ENCODE measurements around the gene PTGIS.

The PTGIS gene

DNA sequence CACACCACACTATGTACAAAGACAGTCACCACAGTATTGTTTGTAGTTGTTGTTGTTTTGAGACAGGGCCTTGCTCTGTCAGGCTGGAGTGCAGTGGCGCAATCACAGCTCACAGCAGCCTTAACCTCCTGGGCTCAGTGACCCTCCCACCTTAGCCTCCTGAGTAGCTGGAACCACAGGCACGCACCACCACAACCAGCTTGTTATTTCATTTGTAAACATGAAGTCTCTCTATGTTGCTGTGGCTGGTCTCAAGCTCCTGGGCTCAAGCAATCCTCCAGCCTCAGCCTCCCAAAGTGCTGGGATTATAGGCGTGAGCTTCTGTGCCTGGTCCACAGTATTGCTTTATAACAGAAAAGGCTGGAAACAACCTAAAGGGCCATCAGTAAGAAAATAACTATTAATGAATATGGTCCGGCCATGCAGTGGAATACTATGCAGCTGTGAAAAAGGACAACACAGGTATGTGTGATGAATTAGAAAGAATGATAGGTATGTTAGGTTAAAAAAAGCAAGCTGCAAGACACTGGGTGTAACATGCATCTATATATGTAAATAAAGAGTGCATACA lies 30.0 kb upstream of the PTGIS start:
- no peaks in the 10 kb centered on the region for H3K27me3 ChIP-seq
- no peak overlapping the region; a peak in 2 of 22 replicates for H3K9ac ChIP-seq
- H3K4me1 ChIP-seq = peaks cover 32 to 72% (median 63%) of the 10 kb centered on the region in 10 experiments
- no peak overlapping the region for H3K4me3 ChIP-seq
- H3K27ac ChIP-seq = peak overlapping the region in 7 of 11 experiments; percentile 4 to 97 (median 89); a peak in 9 of 22 replicates
- H3K36me3 ChIP-seq = no peaks in the 10 kb centered on the region
- peak overlapping the region in 7 of 11 experiments; percentile 10 to 88 (median 80); a peak in 9 of 22 replicates for H3K4me2 ChIP-seq
- TF ChIP-seq Cebpa-rat (IDR thresholded peaks at IDR 0.05) = peak in 1 of 11 experiments; percentile 10; a peak in 1 of 22 replicates
- H4K20me1 ChIP-seq = no peaks in the 10 kb centered on the region
- H3K9me3 ChIP-seq (replicated peaks in 1 of 11) = peaks cover 0 to 6% (median 4%) of the 10 kb centered on the region in 11 experiments; a peak in 9 of 22 replicates

GRCh38 chr20:49595811-49596561 lies 28.0 kb upstream of the PTGIS start:
- H3K36me3 ChIP-seq = no peaks in the 10 kb centered on the region
- TF ChIP-seq Cebpa-rat (IDR thresholded peaks at IDR 0.05) = no peak

DNA sequence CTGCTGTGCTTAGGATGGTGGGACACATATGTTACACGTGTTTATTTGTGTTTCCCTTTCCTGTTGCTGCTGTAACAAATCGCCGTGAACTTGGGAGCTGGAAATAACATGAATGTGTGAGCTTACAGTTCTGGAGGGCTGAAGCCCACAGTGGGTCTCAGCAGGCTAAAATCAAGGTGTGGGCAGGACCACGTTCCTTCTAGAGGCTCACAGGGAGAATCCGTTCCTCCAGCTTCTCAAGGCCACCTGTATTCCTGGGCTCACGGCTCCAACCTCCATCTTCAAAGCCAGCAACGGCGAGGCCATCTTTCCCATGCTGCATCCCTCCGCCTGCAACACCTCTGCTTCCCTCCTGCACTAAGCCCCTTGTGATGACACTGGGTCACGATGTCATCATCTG lies 27.4 kb upstream of the PTGIS start:
- Histone ChIP-seq H3K36me3 (no peaks in the 10 kb centered on the region), H3K4me2 (peak overlapping the region; percentile 72 to 88 (median 81)), H4K20me1 (no peaks in the 10 kb centered on the region), H3K4me1 (peaks cover 33 to 84% (median 77%) of the 10 kb centered on the region in 10 experiments), H3K4me3 (peak overlapping the region in 1 of 10 experiments; percentile 18; a peak in 1 of 20 replicates), H3K9me3 (replicated peaks in 1 of 11) (peaks cover 0 to 7% (median 4%) of the 10 kb centered on the region in 11 experiments; a peak in 9 of 22 replicates), H3K27me3 (no peaks in the 10 kb centered on the region), H3K9ac (peak overlapping the region in 10 of 11 experiments; percentile 41 to 86 (median 74); a peak in 17 of 22 replicates), H3K27ac (peak overlapping the region in 9 of 11 experiments; percentile 81 to 97 (median 90); a peak in 18 of 22 replicates)
- TF ChIP-seq Cebpa-rat (IDR thresholded peaks at IDR 0.05) = no peak

More at GRCh38 chr20:49595811-49596561, 28.0 kb upstream of the PTGIS start:
- no peaks in the 10 kb centered on the region for H3K27me3 ChIP-seq
- H3K4me3 ChIP-seq = peak overlapping the region in 2 of 10 experiments; percentile 18 to 35; a peak in 2 of 20 replicates
- peak overlapping the region; percentile 72 to 88 (median 81) for H3K4me2 ChIP-seq
- H3K9ac ChIP-seq = peak overlapping the region in 10 of 11 experiments; percentile 41 to 86 (median 74); a peak in 19 of 22 replicates
- H4K20me1 ChIP-seq = no peaks in the 10 kb centered on the region
- H3K4me1 ChIP-seq = peaks cover 33 to 82% (median 70%) of the 10 kb centered on the region in 10 experiments
- H3K27ac ChIP-seq = peak overlapping the region in 9 of 11 experiments; percentile 81 to 97 (median 90); a peak in 18 of 22 replicates
- peaks cover 0 to 6% (median 4%) of the 10 kb centered on the region in 11 experiments; a peak in 9 of 22 replicates for H3K9me3 ChIP-seq (replicated peaks in 1 of 11)

DNA sequence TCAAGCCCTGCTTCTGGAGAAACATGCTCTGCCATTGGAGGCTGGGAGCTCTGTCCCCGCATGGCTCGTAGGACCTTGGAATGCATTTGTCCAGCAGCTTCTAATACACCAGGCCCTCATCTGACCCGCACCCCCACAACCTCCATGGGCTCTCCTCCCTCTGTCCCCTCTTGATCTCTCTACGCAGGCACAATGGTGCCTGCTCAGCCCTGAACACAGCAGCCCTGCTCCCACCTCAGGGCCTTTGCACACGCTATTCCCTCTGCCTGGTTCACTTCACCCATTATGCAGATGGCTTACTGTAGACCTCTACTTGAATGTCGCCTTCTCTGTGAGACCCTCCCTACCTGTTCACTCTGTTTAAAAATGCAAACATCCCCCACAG lies 27.0 kb upstream of the PTGIS start:
- Histone ChIP-seq H3K9me3 (replicated peaks in 1 of 11) (peaks cover 0 to 11% (median 4%) of the 10 kb centered on the region in 11 experiments; a peak in 11 of 22 replicates), H3K4me1 (peaks cover 33 to 84% (median 80%) of the 10 kb centered on the region in 10 experiments), H3K9ac (peak overlapping the region in 9 of 11 experiments; percentile 50 to 86 (median 74); a peak in 17 of 22 replicates), H3K27ac (peak overlapping the region in 9 of 11 experiments; percentile 81 to 97 (median 90); a peak in 18 of 22 replicates), H3K36me3 (no peaks in the 10 kb centered on the region), H3K4me3 (peak overlapping the region in 2 of 10 experiments; percentile 17 to 18; a peak in 1 of 20 replicates), H4K20me1 (no peaks in the 10 kb centered on the region), H3K27me3 (no peaks in the 10 kb centered on the region), H3K4me2 (peak overlapping the region; percentile 52 to 88 (median 81))
- no peak for TF ChIP-seq Cebpa-rat (IDR thresholded peaks at IDR 0.05)

DNA sequence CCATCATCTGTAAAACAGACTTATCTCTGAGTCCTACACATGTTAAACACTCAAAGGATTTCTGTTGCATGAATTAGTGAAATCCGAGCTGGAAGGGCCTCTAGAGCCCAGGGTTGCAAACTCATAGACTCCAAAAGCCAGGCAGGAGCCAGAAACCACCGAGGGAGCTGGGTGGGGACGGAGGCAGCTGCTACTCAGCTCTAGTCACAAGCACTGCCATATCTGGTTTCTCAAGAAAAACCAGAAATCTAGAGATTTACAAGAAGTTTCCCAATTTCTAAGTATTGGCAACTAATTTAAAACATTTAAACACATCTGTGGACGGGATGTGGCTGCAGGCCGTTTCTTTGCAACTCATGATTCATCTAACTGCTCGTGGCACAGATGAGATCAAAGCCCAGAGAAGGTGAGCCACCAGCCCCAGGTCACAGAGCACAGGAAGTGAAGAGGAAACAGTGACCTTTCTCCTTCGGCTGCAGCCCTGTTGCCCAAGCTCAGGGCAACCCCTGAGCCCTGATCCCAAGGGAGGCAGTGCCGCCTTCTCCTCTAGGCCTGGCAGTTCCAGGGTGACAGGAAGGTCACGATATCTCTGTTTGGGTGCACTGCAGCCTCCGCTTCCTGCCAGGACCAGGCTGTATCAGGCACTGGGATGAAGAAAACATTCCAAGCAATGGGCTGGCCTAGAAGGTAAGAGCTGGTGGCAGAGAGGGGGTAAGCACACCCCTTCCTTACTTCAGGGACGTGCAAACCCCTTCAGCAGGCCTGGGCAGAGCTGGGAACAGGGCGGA lies 26.4 kb upstream of the PTGIS start:
- Histone ChIP-seq H3K4me2 (peak overlapping the region; percentile 52 to 88 (median 81)), H3K9me3 (replicated peaks in 1 of 11) (peaks cover 0 to 14% (median 4%) of the 10 kb centered on the region in 11 experiments; a peak in 13 of 22 replicates), H3K9ac (peak overlapping the region in 9 of 11 experiments; percentile 67 to 86 (median 78); a peak in 18 of 22 replicates), H3K4me1 (peaks cover 33 to 89% (median 86%) of the 10 kb centered on the region in 10 experiments), H3K4me3 (peak overlapping the region in 1 of 10 experiments; percentile 17; a peak in 1 of 20 replicates), H3K27ac (peak overlapping the region in 9 of 11 experiments; percentile 81 to 97 (median 90); a peak in 19 of 22 replicates), H4K20me1 (no peaks in the 10 kb centered on the region), H3K36me3 (no peaks in the 10 kb centered on the region; a peak in 1 of 22 replicates), H3K27me3 (no peaks in the 10 kb centered on the region)
- peak in 8 of 11 experiments; percentile 83 to 96 (median 90); a peak in 16 of 22 replicates for TF ChIP-seq Cebpa-rat (IDR thresholded peaks at IDR 0.05)

DNA sequence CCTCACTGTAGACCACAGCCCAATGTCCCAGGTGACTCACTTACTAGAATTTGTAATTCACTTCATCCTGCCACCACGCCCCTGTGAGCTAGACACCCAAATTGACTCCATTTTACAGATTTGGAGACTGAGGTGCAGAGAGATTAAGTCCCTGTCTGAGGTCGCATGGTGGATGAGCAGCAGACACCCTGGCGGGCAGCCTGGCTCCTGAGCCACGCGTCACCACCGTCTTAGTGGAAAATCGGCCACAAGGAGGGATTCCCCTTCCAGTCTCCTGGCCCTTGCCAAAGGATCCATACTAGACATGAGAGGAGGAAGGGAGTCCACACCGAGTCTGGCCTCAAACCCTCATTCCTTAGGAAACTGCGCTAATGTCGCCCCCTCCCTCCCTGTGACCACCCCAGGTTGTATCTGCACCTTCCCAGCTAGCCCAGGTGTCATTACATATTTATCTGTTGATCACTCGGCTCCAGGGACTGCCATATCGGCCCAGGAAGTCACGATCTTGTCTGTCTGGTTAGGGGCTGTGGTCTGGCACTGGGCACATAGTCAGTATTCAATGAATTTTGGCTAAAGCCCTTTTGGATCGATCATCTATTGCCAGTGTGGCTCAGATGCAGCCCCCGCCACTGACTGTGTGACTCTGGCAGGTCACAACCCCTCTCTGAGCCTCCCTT lies 25.7 kb upstream of the PTGIS start:
- no peaks in the 10 kb centered on the region; a peak in 1 of 22 replicates for H3K36me3 ChIP-seq
- no peaks in the 10 kb centered on the region for H4K20me1 ChIP-seq
- H3K27me3 ChIP-seq = no peaks in the 10 kb centered on the region
- H3K4me1 ChIP-seq = peaks cover 33 to 96% (median 93%) of the 10 kb centered on the region in 10 experiments
- H3K4me2 ChIP-seq = peak overlapping the region; percentile 52 to 88 (median 81); a peak in 21 of 22 replicates
- H3K9me3 ChIP-seq (replicated peaks in 1 of 11) = peaks cover 0 to 14% (median 4%) of the 10 kb centered on the region in 11 experiments; a peak in 13 of 22 replicates
- peak overlapping the region in 10 of 11 experiments; percentile 13 to 86 (median 78); a peak in 18 of 22 replicates for H3K9ac ChIP-seq
- TF ChIP-seq Cebpa-rat (IDR thresholded peaks at IDR 0.05) = no peak
- H3K4me3 ChIP-seq = no peak overlapping the region
- H3K27ac ChIP-seq = peak overlapping the region in 9 of 11 experiments; percentile 81 to 97 (median 90); a peak in 19 of 22 replicates

DNA sequence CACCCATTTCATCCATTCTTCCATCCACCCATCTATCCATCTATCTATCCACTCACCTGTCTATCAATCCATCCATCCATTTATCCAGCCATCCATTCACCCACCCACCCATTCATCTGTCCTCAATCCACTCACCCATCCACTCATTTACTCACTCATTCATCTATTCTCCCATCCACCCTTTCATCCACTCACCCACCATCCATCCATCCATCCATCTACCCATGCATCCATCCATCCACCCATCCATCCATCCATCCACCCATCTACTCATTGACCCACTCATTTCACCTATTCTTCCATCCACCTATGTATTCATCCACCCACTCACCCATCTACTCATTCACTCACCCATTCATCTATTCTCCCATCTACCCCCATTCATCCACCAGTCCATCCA lies 24.2 kb upstream of the PTGIS start:
- peak overlapping the region; percentile 24 to 88 (median 81); a peak in 20 of 22 replicates for H3K4me2 ChIP-seq
- H3K4me3 ChIP-seq = no peak overlapping the region
- peak overlapping the region in 9 of 11 experiments; percentile 81 to 97 (median 90); a peak in 15 of 22 replicates for H3K27ac ChIP-seq
- H3K9ac ChIP-seq = peak overlapping the region in 3 of 11 experiments; percentile 78 to 86 (median 78); a peak in 6 of 22 replicates
- H3K36me3 ChIP-seq = no peaks in the 10 kb centered on the region; a peak in 1 of 22 replicates
- no peaks in the 10 kb centered on the region for H3K27me3 ChIP-seq
- H3K9me3 ChIP-seq (replicated peaks in 1 of 11) = peaks cover 0 to 9% (median 0%) of the 10 kb centered on the region in 11 experiments; a peak in 5 of 22 replicates
- TF ChIP-seq Cebpa-rat (IDR thresholded peaks at IDR 0.05) = no peak
- no peaks in the 10 kb centered on the region for H4K20me1 ChIP-seq
- H3K4me1 ChIP-seq = peaks cover 33 to 100% (median 91%) of the 10 kb centered on the region in 10 experiments

Data from BLaER1 treated with 17β-estradiol and CSF1 and Interleukin-3, amounts not matched to agents 10 nM and 100 nM (cell line).